Heart right ventricle (tissue), 16 donors: ENCODE data around the gene CLIC4. TPM values are rescaled to one million over a fixed set of nuclear protein-coding genes. Genes with fewer than 3 reads are reported as not detected.
"Not testable (repeated sequence)": the region's sequence is repeated elsewhere in the genome, so short reads cannot be mapped to it uniquely, and the experiment has no call there.

ENCODE experiments used
- ATAC-seq, 8 donors: fragments of 200-7000 bp; cut with Tn5 transposase; one replicate each; pipeline ENCODE4 v1.9.1; 2020; ENCODE audit warnings: mild to moderate bottlenecking in 8 of 8, moderate library complexity in 8 of 8, moderate number of reproducible peaks in 1 of 8
- DNase-seq, 2 donors: peaks; one replicate each; pipeline ENCODE4 v3.0.0-alpha.2; 2020
- H3K27ac ChIP-seq, 10 donors: fragments of 200-600 bp; sonication (generic) in 2 of 10; one replicate each; pipeline versions ENCODE4 v1.5.0 to v1.8.0; 2020 to 2022; ENCODE audit warnings: mild to moderate bottlenecking in 3 of 10
- H3K27me3 ChIP-seq, 7 donors: fragments of 200-600 bp; one replicate each; pipeline ENCODE4 v1.8.0; 2021 to 2022; ENCODE audit warnings: mild to moderate bottlenecking in 2 of 7
- H3K36me3 ChIP-seq, 9 donors: fragments of 200-600 bp; sonication (generic) in 1 of 9; one replicate each; pipeline versions ENCODE4 v1.5.0 to v1.8.0; 2020 to 2022; ENCODE audit warnings: mild to moderate bottlenecking in 2 of 9
- H3K4me1 ChIP-seq, 9 donors: fragments of 200-600 bp; sonication (generic) in 1 of 9; one replicate each; pipeline versions ENCODE4 v1.5.0 to v1.8.0; 2020 to 2022; ENCODE audit warnings: mild to moderate bottlenecking in 4 of 9
- H3K4me3 ChIP-seq, 10 donors: fragments of 200-600 bp; sonication (generic) in 2 of 10; one replicate each; pipeline versions ENCODE4 v1.5.0 to v1.8.0; 2020 to 2022; ENCODE audit warnings: mild to moderate bottlenecking in 7 of 10, moderate library complexity in 2 of 10
- H3K9me3 ChIP-seq, 11 donors: fragments of 200-600 bp in 10 of 11; sonication (generic) in 2 of 11; one replicate each; pipeline versions ENCODE4 v1.5.0 to v1.8.0; 2013 to 2022; ENCODE audit warnings: mild to moderate bottlenecking in 2 of 11, control low read depth in 1 of 11, moderate library complexity in 1 of 11
- WGBS, 2 donors: extraction: QIAGEN DNeasy Blood & Tissue Kit; methylation state at CpG; one replicate each; pipeline ENCODE4 v1.1.7; 2013; ENCODE audit warnings: inconsistent platforms in 1 of 2; 5-methylcytosine and 5-hydroxymethylcytosine counted together
- intact Hi-C, 10 donors: fragments of 100-400 bp; cut with DNase I; formaldehyde crosslinking; loops; one replicate each; pipeline versions ENCODE4 v1.11.1 to v1.14.2; 2022
- long read RNA-seq, 3 donors: library from polyadenylated mRNA; unstranded; transcript quantifications; one replicate each; pipeline ENCODE4 v2.0.0, GENCODE V29; 2020 to 2021
- polyA plus RNA-seq, 2 donors: library from polyadenylated mRNA; stranded (reverse); fragments of 200-250 nt; gene quantifications; one replicate each; pipeline ENCODE4 v1.2.3, GENCODE V29; 2013
- total RNA-seq, 10 donors: library from RNA; stranded (reverse); fragmentation: NEBNext Ultra II Directional in 3 of 10; extraction: Animal tissue kit (Norgen Biotek cat#: 25700) in 3 of 10; gene quantifications; one replicate each; pipeline versions ENCODE4 v1.2.1 to v1.2.4, GENCODE V29; 2021 to 2023
- TF ChIP-seq, protein P1 (sequence below), 9 donors: fragments of 200-600 bp; sonication (generic) in 2 of 9; IDR thresholded peaks; one replicate each; pipeline versions ENCODE4 v1.5.0 to v1.8.0; 2021 to 2022; ENCODE audit warnings: antibody characterized with exemption in 9 of 9, mild to moderate bottlenecking in 5 of 9, moderate library complexity in 1 of 9
- donor health status: Arrhythmogenic right ventricular cardiomyopathy.
- donor health status: ischemic (EF 13 %, LVEDD 7.1; RV severe dilation, severe dysfunction).
- donor health status: healthy with polysubstance abuse.
- donor health status: DM: no; HTN: yes; CAD: no.
- donor health status: DM: no; HTN: no; CAD: no.
- donor health status: ischemic (EF 25% LVEDD 6.9; RV normal size, moderate dysfunction).
- donor health status: ischemic (EF 25% LVEDD 5.7; RV mildly dilated, moderate dysfunction).
- donor health status: healthy.
- donor health status: DM: yes; HTN: yes; CAD: no.
- donor health status: Ischemic cardiomyopathy.
- donor health status: ischemic (EF 35%, LVEDD 5.7; RV mildly dilated, moderate dysfunction).
- donor health status: nonischemic (EF 11% LVEDD 7.7; RV severe dilation, severe dysfunction).
- donor health status: DM: yes; HTN: yes; CAD: no.
- donor health status: PGD.
- donor health status: ischemic (EF 29% LVEDD 5.4; RV normal size, mild dysfunction).
- donor health status: nonischemic (EF 23%, LVEDD 6.1; RV moderate dilation, normal function).

CLIC4 gene
- total RNA-seq: 100 to 1,000 TPM; 256 to 511 (median 353) TPM
- polyA plus RNA-seq: 100 to 1,000 TPM in 1 of 2 donors, 10 to 100 TPM in 1; 90.8 to 308 TPM
- long read RNA-seq, donor 1, full-length matches to known transcripts: 730 of 826 reads
- long read RNA-seq, donor 1, partial matches to known transcripts: 84 of 826 reads
- long read RNA-seq, donor 1, other reads (novel, unspliced or antisense): 12 of 826 reads
- long read RNA-seq, donor 2, full-length matches to known transcripts: 649 of 758 reads
- long read RNA-seq, donor 2, partial matches to known transcripts: 102 of 758 reads
- long read RNA-seq, donor 2, other reads (novel, unspliced or antisense): 7 of 758 reads
- long read RNA-seq, donor 3, full-length matches to known transcripts: 748 of 963 reads
- long read RNA-seq, donor 3, partial matches to known transcripts: 45 of 963 reads
- long read RNA-seq, donor 3, other reads (novel, unspliced or antisense): 170 of 963 reads

DNA sequence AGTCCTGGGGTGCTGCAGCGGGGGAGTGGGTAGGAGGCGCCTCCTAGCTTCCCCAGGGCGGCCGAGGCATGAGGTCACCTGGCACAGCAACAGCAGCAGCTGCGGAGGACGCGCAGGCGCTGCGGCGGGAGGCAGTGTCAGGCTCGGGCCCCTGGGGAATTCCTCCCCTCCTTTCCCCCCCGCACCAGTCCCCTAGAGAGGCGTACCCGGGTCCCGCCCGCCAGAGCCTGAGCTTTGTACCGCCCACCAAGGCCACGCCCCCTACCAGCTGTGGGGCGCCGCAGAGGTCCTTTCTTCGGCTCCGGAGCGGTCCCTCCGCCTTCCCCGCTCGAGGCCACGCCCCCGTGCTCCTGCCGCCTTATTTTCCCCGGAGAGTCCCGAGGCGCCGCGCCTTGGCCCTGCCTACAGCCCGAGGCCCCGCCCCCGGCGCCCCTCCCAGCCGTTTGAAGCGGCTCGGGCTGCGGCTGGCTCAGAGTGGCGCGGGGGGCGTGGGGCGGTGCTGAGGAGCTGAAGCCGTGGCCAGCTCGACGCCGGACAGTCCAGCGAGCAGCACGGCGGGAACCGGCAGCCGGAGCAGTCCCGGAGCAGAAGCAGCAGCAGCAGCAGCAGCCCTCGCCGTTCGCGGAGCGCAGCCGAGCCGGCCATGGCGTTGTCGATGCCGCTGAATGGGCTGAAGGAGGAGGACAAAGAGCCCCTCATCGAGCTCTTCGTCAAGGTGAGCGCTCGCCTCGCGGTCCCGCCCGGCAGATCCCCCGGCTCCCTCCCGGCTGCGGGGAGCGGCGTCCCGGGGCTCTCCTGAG, at the start of gene CLIC4:
CLIC4 (plus strand) TSS at position 537 of the 800 bp plus-strand sequence; CDS start at position 644, 107 bp downstream.
- H3K27ac ChIP-seq: peak within 1 kb of the TSS; percentile 94 to 99 (median 96)
- no peaks in the 10 kb centered on the region for H3K27me3 ChIP-seq
- peaks cover 0 to 3% (median 0%) of the 10 kb centered on the region in 9 donors for H3K36me3 ChIP-seq
- H3K4me1 ChIP-seq: peaks cover 0 to 63% (median 43%) of the 10 kb centered on the region in 9 donors
- WGBS, 2 donors: 0 to 1% methylated on average over 57 to 80 of the region's 80 CpGs
- peak within 1 kb of the TSS; percentile 80 to 98 (median 94) for H3K4me3 ChIP-seq
- TF ChIP-seq, protein P1, sequence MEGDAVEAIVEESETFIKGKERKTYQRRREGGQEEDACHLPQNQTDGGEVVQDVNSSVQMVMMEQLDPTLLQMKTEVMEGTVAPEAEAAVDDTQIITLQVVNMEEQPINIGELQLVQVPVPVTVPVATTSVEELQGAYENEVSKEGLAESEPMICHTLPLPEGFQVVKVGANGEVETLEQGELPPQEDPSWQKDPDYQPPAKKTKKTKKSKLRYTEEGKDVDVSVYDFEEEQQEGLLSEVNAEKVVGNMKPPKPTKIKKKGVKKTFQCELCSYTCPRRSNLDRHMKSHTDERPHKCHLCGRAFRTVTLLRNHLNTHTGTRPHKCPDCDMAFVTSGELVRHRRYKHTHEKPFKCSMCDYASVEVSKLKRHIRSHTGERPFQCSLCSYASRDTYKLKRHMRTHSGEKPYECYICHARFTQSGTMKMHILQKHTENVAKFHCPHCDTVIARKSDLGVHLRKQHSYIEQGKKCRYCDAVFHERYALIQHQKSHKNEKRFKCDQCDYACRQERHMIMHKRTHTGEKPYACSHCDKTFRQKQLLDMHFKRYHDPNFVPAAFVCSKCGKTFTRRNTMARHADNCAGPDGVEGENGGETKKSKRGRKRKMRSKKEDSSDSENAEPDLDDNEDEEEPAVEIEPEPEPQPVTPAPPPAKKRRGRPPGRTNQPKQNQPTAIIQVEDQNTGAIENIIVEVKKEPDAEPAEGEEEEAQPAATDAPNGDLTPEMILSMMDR (IDR thresholded peaks at IDR 0.05): peak in 7 of 9 donors; percentile 11 to 72 (median 38)
- DNase-seq: peak; percentile 100
- intact Hi-C loops: loop anchor here in 9 of 10 donors (1.0 to 10.0 kb wide), 12 partner anchors 24 to 92 kb away; no protein-coding TSS in a partner anchor
- peak; percentile 94 to 99 (median 97) for ATAC-seq
- H3K9me3 ChIP-seq: no peaks in the 10 kb centered on the region

- Histone ChIP-seq H3K36me3 (no peaks in the 10 kb centered on the region), H3K9me3 (no peaks in the 10 kb centered on the region), H3K27me3 (no peaks in the 10 kb centered on the region), H3K4me3 (no peak overlapping the region), H3K4me1 (peaks cover 21 to 63% (median 44%) of the 10 kb centered on the region in 9 donors), H3K27ac (peak overlapping the region in 9 of 10 donors; percentile 54 to 84 (median 75))
- ATAC-seq (no peak), DNase-seq (no peak)
- TF ChIP-seq, protein P1 (IDR thresholded peaks at IDR 0.05): no peak
- intact Hi-C loops: loop anchor here in 2 of 10 donors (5.0 kb wide), 2 partner anchors 36 to 51 kb away; partner anchors contain the start of gene CLIC4 (in 1 of the 2)
- WGBS, 2 donors: 89 to 93% methylated on average over 5 of the region's 5 CpGs
Measured at GRCh38 chr1:24696041-24696755, 49.0 kb upstream of the CLIC4 start.

DNA sequence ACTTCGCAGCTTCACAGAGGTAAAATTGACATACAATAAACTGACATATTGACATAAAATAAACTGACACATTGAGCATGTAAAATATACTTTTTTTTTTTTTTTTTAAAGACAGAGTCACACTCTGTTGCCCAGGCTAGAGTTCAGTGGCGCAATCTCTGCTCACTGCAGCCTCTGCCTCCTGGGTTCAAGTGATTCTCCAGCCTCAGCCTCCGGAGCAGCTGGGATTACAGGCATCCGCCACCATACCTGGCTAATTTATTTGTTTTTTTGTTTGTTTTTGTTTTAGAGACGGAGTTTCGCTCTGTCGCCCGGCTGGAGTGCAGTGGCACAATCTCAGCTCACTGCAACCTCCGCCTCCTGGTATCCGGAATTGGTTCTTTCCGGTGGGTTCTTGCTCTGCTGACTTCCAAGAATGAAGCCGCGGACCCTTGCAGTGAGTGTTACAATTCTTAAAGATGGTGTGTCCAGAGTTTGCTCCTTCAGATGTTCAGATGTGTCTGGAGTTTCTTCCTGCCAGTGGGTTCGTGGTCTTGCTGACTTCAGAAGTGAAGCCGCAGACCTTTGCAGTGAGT, 48.4 kb upstream of the CLIC4 start:
- ATAC-seq: no peak
- peak overlapping the region in 3 of 10 donors; percentile 54 to 84 (median 72) for H3K27ac ChIP-seq
- TF ChIP-seq, protein P1 (IDR thresholded peaks at IDR 0.05): no peak

GRCh38 chr1:24697453-24698001, 47.7 kb upstream of the CLIC4 start:
- H3K9me3 ChIP-seq, H3K27me3 ChIP-seq, ATAC-seq, DNase-seq, H3K36me3 ChIP-seq, H3K27ac ChIP-seq, H3K4me3 ChIP-seq: not testable (repeated sequence)
- 96 to 99% methylated on average over 7 of the region's 7 CpGs for WGBS, 2 donors
- H3K4me1 ChIP-seq: peaks cover 21 to 65% (median 46%) of the 10 kb centered on the region in 9 donors
- intact Hi-C loops: loop anchor here in 2 of 10 donors (5.0 kb wide), 2 partner anchors 35 to 50 kb away; partner anchors contain the start of gene CLIC4 (in 1 of the 2)

More for the DNA sequence above, 48.4 kb upstream of the CLIC4 start:
- Histone ChIP-seq H3K4me3 (no peak overlapping the region), H3K36me3 (no peaks in the 10 kb centered on the region), H3K4me1 (peaks cover 21 to 63% (median 44%) of the 10 kb centered on the region in 9 donors), H3K9me3 (no peaks in the 10 kb centered on the region), H3K27me3 (no peaks in the 10 kb centered on the region)
- DNase-seq: no peak
- WGBS, 2 donors: 95 to 96% methylated on average over 15 of the region's 15 CpGs
- intact Hi-C loops: loop anchor here in 2 of 10 donors (5.0 kb wide), 2 partner anchors 35 to 50 kb away; partner anchors contain the start of gene CLIC4 (in 1 of the 2)

DNA sequence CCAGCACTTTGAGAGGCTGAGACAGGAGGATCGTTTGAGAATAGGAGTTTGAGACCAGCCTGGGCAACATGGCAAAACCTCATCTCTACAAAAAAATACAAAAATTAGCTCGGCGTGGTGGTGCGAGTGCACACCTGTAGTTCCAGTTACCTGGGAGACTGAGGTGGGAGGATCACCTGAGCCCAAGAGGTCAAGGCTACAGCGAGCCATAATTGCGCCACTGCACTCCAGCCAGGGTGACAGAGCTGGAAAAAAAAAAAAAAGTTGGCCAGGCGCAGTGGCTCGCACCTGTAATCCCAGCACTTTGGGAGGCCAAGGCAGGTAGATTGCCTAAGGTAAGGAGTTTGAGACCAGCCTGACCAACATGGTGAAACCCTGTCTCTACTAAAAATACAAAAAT, 46.9 kb upstream of the CLIC4 start:
- H3K4me1 ChIP-seq: peaks cover 21 to 62% (median 40%) of the 10 kb centered on the region in 9 donors
- intact Hi-C loops: loop anchor here in 2 of 10 donors (5.0 kb wide), 2 partner anchors 34 to 49 kb away; partner anchors contain the start of gene CLIC4 (in 1 of the 2)

More for the DNA sequence above, 46.9 kb upstream of the CLIC4 start:
- not testable (repeated sequence) for H3K4me3 ChIP-seq, DNase-seq, ATAC-seq, H3K9me3 ChIP-seq, H3K36me3 ChIP-seq, H3K27me3 ChIP-seq
- WGBS, 2 donors: 93 to 98% methylated on average over 8 of the region's 8 CpGs
- H3K27ac ChIP-seq: peak overlapping the region in 1 of 10 donors; percentile 9
